GM10266 (cell line): Measurements from ENCODE around the gene AKAP1.
A peak's percentile ranks its signal among the peaks of the same experiment; 100 is the strongest.

Experiments
- DNase-seq: peaks from one replicate; pipeline ENCODE4 v3.0.0; 2012; ENCODE audit errors: extremely low spot score
- CTCF ChIP-seq: IDR thresholded peaks from 2 replicates; pipeline ENCODE4 v1.5.1; 2012; ENCODE audit warnings: mild to moderate bottlenecking, low read depth; ENCODE audit not compliant: control insufficient read depth, insufficient read depth; ENCODE audit errors: missing control alignments

Gene AKAP1

GRCh38 chr17:57110152-57110542, 25.1 kb downstream of the AKAP1 start:
- TF ChIP-seq CTCF: no peak
- DNase-seq: no peak

GRCh38 chr17:57110579-57111325, 25.7 kb downstream of the AKAP1 start:
- no peak for DNase-seq
- no peak for TF ChIP-seq CTCF

GRCh38 chr17:57111386-57111785, 26.3 kb downstream of the AKAP1 start:
- TF ChIP-seq CTCF: no peak
- DNase-seq: no peak

- TF ChIP-seq CTCF: no peak
- DNase-seq: no peak
Observed at GRCh38 chr17:57113011-57113410, 28.0 kb downstream of the AKAP1 start.

GRCh38 chr17:57113656-57114055, 28.6 kb downstream of the AKAP1 start:
- no peak for DNase-seq
- TF ChIP-seq CTCF: no peak

- peak; percentile 72 for DNase-seq
Observed at GRCh38 chr17:57114085-57114673, 29.1 kb downstream of the AKAP1 start.

More at GRCh38 chr17:57114085-57114673, 29.1 kb downstream of the AKAP1 start:
- TF ChIP-seq CTCF: peak; percentile 83
